Epidermal melanocyte (primary cell): Measurements from ENCODE around the gene FAM20A.

Source experiments
- DNase-seq: peaks from one replicate; pipeline ENCODE4 v3.0.0; 2011; ENCODE audit warnings: low spot score; ENCODE audit not compliant: insufficient read length

The FAM20A gene

GRCh38 chr17:68610554-68610953, 9.4 kb upstream of the FAM20A start:
- DNase-seq, result no peak

GRCh38 chr17:68608515-68609130, 7.5 kb upstream of the FAM20A start:
- DNase-seq, result no peak

GRCh38 chr17:68606451-68607307, 5.5 kb upstream of the FAM20A start:
- no peak for DNase-seq

- DNase-seq, result no peak
These were observed 4.7 kb upstream of the FAM20A start for GRCh38 chr17:68605914-68606313.

- no peak for DNase-seq
These were observed 2.5 kb upstream of the FAM20A start for GRCh38 chr17:68603656-68604055.

GRCh38 chr17:68603027-68603426, 1.9 kb upstream of the FAM20A start:
- DNase-seq, result no peak

DNA sequence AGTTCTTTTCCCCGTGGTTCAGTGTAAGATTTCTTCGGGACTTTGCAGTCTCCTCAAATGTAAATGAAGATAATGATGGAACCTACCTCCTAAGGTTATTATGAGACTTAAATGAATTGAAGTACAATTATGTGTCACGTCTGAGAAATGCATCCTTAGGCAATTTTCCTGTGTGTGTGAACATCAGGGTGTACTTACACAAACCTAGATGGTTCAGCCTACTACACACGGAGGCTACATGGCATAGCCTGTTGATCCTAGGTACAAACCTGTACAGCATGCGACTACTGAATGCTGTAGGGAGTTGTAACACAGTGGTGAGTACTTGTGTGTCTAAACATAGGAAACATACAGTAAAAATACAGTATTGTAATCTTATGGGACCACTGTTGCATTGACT, 1.1 kb upstream of the FAM20A start:
- no peak for DNase-seq

DNA sequence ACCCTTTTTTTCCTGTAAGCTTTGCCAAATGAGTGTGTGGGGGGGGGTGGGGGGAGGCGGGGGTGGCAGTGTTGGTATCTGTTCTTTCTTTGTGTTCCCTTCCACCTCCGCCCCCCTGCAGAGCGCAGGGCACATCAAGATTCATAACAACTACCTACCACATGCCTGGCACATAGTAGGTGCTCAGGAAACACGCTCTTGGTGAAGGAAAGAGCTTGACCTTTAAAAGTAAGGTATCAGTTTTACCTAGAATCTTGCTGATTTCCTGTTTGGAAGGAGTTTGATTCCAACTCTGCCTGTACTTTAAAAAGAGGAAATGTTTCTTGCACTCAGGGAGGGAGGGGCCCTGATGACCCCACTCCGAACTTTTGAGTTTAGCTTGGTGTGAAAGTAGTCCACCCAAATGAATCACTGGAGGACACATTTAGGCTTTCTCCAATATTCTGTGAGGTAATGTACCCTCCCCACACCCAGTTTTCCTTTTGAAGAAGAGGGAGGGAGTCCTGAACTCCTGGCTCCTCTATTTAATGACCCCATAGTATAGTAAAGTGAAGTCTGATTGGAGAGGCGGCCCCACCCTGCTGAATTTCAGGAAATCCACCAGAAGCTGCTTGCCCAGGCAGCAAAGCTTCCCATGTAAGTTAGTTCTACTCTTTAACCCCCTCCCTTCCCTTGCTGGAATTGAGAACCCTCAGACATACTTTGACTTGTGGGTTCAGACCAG, 560 bp upstream of the FAM20A start:
- DNase-seq, result no peak

DNA sequence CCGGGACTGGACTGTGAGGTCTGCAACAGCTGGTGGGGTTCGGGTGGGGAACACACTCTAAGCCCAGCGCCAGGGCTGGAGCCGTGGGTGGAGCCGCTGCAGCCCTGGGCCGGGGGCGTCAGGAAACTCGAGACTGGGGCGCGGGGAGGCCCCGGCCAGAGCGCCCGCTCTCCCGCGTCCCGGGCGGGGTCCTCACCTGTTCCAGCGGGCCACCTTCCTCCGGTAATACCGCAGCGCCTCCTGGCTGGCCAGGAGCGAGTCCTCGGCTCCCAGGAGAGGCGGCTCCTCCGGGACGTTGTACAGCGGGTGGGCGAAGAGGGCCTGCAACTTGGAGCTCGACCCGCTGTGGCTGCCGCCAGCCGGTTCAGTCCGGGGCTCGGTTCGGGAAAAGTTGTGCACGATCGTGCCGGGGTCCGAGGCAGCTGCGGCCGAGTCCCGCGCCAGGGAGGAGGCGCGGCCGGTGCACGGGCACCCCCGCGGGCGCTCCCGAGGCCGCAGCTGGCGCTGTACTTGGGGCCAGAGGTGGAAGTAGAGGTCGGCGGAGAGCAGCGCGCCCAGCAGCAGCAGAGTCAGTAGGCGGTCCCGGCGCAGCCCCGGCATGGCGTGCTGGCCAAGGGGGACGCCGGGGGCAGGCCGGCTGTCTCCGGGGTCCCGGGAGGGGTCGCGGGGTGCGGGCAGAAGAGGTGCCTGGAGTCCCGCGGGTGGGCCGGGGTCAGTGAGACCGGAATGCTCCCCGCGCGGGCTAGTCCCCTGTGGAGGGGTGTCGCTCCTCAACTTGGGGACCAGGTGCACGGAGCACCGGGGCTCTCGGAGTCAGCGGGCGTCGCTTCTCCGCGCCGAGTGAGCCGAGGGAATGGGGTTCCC, 868 bp downstream of the FAM20A start:
- DNase-seq, result no peak

DNA sequence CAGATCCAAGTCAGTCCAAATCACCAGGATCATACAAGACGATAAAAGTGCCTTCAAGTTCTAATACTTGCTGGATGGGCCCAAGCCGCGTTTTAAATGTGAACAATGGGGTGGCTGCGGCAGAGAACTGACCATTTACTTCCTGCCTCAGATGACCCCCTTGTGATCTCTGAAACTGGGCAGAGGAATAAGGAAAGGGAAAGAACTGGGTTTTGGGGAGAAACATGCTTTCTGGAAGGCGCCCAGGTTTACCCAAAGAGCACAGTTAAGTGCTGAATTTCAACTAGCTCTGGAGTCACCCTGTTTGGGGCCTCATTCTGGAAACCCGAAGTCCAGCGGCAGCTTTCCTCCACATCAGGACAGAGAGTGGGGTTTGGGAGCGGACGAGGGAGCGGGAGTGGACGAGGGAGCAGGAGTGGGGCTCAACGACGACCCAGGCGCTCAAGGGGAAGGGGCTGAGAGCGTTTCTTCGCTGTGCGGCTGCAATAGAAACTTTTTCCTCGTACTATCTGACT, 1.6 kb downstream of the FAM20A start:
- DNase-seq, result no peak

GRCh38 chr17:68599091-68599490, 2.1 kb downstream of the FAM20A start:
- no peak for DNase-seq

DNA sequence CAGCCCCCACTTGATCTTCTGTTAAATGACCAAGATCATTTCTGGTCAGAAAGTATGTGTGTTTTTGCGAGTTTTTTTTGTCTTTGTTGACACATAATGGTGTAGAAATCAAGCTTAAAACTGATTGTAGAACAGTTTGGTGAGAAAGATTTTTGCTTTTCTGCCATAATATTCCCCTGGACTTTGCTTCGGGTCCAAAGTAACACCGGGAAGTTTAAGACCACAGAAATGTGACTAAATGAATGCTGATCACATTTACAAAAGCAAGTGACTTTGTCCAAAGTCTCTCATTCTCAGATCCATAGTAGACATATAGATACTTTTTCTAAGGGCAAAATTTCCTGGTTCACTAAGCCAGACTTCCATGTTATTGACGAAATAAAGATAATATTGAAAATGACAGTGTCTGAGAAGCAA, 2.6 kb downstream of the FAM20A start:
- DNase-seq, result no peak

- DNase-seq, result no peak
These were observed 3.1 kb downstream of the FAM20A start for GRCh38 chr17:68598074-68598473.

DNA sequence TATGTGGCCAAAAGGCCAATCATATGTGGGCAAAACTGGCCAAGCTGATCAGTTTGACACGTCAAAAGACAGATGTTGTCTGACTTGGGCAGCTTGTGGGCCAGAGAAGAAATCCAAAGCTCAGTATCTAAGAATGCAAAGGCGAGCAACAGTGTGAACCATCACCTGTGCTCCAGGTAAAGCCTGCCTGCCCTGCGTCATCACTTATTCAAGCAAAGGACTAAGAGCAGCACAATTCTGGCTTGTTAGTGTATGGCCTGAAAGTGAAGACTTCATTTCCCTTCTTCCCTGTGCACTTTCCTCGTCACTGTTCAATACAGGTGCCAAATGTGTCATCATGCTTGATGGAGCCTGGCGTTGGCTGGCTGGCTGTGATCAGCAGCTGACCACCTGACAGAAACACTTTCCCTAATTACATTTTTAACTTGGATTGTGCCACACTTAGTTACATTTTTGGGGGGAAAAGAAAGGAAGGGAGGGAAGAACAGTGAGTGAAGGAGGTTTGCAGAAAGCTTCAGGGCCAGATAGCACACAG, 4.7 kb downstream of the FAM20A start:
- DNase-seq, result no peak

DNA sequence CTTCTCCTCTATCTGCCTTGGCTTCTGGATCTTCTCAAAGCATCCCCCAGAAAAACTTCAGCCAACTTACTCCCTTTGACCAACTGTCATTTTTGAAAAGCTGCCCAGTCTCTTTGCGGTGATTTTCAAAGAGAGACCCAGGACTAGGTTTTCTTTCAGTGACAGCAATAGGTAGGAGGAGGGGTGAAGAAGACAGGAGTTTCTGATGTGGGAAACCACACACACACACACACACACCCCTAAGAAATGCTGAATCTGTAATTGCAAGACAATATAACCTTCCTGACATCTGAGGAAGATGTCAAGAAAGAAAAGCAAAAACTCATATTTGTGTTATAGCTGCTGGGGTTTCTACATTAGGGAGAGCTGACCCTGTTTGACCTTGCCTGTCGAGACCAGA, 5.2 kb downstream of the FAM20A start:
- no peak for DNase-seq

GRCh38 chr17:68595496-68595895, 5.7 kb downstream of the FAM20A start:
- DNase-seq, result no peak

- DNase-seq, result no peak
These were observed 6.6 kb downstream of the FAM20A start for GRCh38 chr17:68594552-68594951.

GRCh38 chr17:68592682-68593641, 8.2 kb downstream of the FAM20A start:
- no peak for DNase-seq

DNA sequence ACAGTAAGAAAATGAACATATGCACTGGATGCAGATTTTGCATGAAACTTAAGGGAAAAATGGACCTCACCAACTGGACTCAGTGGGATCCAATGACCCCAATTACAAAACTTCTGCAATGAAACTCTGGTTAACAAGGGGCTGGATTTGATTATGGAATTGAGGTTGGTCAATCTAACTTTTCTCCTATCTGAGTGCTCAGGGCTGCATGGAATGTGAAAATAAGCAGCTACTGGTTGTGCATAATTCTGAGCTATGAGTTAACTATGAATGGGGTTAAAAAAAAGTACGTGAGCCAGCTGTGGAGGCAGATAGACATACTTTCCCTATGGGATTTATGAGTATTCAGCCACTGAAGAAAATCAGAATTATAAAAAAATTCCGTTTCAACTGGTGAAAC, 9.2 kb downstream of the FAM20A start:
- no peak for DNase-seq

- no peak for DNase-seq
These were observed 9.6 kb downstream of the FAM20A start for GRCh38 chr17:68591583-68591982.
